Epithelial cell of esophagus (primary cell): ENCODE measurements around the gene ZNF835.

Experiments
- DNase-seq: peaks from one replicate; pipeline ENCODE4 v3.0.0; 2010; ENCODE audit warnings: low read depth
- H3K4me3 ChIP-seq: 2 replicates; pipeline ENCODE4 v1.5.1; 2011; ENCODE audit warnings: mild to moderate bottlenecking, low read length, control low read depth
- CTCF ChIP-seq: IDR thresholded peaks from 2 replicates; pipeline ENCODE4 v1.5.1; 2011; ENCODE audit warnings: low read depth, mild to moderate bottlenecking, low read length, control low read depth, inconsistent platforms; ENCODE audit not compliant: insufficient read depth; ENCODE audit errors: missing control alignments

Gene ZNF835

GRCh38 chr19:56671613-56671994 lies at the start of gene ZNF835:
Gene ZNF835, minus strand, starts transcription at chr19:56671757. Its CDS starts 6,559 bp downstream, at chr19:56665198.
- peak; percentile 38 for DNase-seq
- no peak for TF ChIP-seq CTCF
- H3K4me3 ChIP-seq: peak within 1 kb of the TSS; percentile 13

- no peak for DNase-seq
- H3K4me3 ChIP-seq: no peak overlapping the region
- no peak for TF ChIP-seq CTCF
Measured at GRCh38 chr19:56720281-56720680, 48.7 kb upstream of the ZNF835 start.

GRCh38 chr19:56718231-56718630 lies 46.7 kb upstream of the ZNF835 start:
- no peak for TF ChIP-seq CTCF
- no peak for DNase-seq

GRCh38 chr19:56712611-56713276 lies 41.2 kb upstream of the ZNF835 start:
- DNase-seq: no peak
- no peak overlapping the region for H3K4me3 ChIP-seq
- TF ChIP-seq CTCF: no peak

More at GRCh38 chr19:56718231-56718630, 46.7 kb upstream of the ZNF835 start:
- H3K4me3 ChIP-seq: no peak overlapping the region

GRCh38 chr19:56710437-56710836 lies 38.9 kb upstream of the ZNF835 start:
- TF ChIP-seq CTCF: no peak
- no peak overlapping the region for H3K4me3 ChIP-seq
- DNase-seq: no peak

- DNase-seq: no peak
- TF ChIP-seq CTCF: no peak
- H3K4me3 ChIP-seq: no peak overlapping the region
Measured at GRCh38 chr19:56707821-56708220, 36.3 kb upstream of the ZNF835 start.

- no peak overlapping the region for H3K4me3 ChIP-seq
- TF ChIP-seq CTCF: no peak
- no peak for DNase-seq
Measured at GRCh38 chr19:56705939-56706338, 34.4 kb upstream of the ZNF835 start.
